HG03039 (cell line): ENCODE results near the gene CASZ1.

ENCODE experiments used
- ATAC-seq: cut with Tn5 transposase; IDR thresholded peaks from one replicate; pipeline ENCODE4 v1.9.1; 2021; ENCODE audit warnings: mild to moderate bottlenecking, moderate library complexity; ENCODE audit not compliant: unreplicated experiment

The CASZ1 gene

GRCh38 chr1:10692401-10693021, 103.9 kb downstream of the CASZ1 start:
- no peak for ATAC-seq

DNA sequence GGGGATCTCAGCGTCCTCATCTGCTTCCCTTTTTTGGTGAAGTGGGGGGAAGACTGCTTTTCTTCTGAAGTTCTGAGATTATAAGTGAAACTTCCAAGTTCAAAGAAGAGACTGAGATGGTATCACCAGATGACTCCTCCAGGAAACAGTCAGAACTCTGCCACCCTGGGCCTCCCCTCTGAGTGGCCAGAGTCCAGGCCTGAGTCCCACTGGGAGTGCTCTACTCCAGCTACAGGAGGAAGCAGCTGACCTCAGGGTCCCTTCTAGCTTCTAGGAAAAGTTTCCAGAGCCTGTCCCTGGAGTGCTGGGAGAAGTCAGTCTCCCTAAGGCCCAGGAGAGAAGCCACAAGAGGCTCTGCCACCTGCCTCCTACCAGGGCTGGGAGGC, 104.7 kb downstream of the CASZ1 start:
- ATAC-seq = no peak

GRCh38 chr1:10691075-10691739, 105.2 kb downstream of the CASZ1 start:
- ATAC-seq = no peak

DNA sequence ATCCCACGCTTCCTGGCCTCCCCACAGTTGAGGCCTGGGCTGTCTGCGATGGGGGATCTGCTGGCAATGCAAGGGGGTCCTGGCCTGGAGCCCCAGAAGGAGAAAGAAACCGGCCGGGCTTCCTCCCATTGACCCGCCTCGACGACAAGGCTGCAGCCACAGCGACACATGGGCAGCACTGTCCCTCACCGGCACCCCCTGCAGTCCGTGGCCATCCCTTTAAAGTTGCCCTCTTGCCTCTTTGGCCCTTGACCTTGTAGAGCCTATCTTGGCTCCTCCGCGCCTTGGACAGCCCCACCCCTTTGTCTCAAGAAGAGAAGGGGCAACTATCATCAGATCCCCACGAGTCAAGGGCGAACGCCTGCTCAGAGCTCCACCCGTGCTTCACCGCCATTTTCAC, 106.0 kb downstream of the CASZ1 start:
- ATAC-seq = no peak

GRCh38 chr1:10688409-10688786, 108.0 kb downstream of the CASZ1 start:
- no peak for ATAC-seq

DNA sequence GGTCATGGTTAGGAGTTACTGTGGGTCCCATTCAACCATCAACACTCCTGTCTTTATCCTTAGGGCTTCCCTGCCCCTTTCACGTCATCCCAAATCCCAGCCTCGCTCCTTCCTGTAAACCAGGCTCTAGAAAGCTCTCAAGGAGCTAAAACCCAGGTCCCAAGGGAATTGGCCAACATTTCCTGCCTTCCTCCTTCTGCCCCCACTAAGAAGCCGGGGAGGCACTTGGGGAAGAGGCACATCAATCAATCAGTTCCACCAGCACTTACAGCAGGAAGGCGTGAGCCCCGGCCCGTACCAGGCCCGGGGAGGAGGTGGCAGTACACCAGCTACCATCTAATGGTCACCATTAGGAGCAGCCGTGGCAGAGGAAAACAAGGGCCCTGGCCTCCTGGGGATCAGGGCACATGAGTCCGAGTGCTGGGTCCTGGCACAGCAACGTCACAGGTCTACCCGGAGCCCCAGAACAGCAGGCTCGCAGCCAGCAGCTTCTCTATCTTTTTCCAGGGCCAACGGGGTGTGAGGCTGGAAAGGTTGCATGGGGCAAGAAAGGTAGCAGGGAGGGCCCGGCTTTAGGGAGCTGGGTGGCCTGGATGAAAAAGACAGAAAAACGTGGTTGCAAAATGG, 108.6 kb downstream of the CASZ1 start:
- ATAC-seq = no peak

DNA sequence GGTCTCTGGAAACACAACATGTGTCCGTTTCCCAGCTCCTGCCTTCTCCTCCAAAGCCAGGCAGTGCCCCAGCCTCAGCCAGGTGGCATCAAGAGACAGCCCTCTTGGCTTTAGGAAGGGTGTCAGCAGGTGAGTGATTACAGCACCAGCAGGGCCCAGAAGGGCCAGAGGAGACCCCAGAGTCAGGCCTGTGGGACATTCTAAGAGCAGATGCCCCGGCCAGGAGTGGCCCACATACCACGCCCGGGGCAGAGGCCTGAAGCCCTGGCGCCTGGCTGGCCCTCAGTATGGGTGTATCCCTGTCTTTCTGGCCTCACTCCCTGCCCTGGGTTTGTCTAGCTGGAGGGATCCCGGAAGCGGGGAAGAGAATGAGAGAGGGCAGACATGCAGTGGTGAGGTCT, 109.2 kb downstream of the CASZ1 start:
- ATAC-seq = no peak

DNA sequence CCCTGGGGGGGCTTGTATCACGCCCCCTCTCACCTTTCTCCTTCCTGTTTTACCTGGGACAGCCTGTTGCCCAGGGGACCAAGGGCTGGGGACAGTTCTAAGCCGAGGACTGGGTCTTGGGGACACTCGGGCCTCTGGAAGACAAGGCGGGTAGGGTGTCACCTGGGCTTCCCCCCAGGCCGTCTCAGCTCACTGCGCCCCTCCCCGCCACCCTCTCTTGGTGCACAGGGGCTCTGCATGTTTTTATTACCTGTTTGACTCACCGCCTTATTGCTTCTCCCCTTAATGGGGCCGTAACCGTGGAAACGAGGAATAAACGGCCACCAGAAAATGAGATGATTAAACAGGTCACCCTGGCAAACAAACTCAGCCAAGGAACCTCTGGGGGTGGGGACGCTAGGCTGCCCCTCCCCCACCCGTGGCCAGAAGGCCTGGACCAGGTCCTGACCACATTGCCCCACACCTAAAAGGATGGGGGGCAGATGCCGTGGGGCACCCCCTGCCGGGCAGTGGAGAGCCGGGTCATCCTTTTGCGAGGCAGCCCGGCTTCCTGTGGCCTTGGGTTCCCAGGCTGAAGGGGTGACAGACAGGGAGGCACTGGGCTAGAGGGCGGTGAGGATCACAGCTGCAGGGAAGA, 109.9 kb downstream of the CASZ1 start:
- ATAC-seq = no peak

- ATAC-seq = no peak
Measured at GRCh38 chr1:10685808-10686403, 110.5 kb downstream of the CASZ1 start.

DNA sequence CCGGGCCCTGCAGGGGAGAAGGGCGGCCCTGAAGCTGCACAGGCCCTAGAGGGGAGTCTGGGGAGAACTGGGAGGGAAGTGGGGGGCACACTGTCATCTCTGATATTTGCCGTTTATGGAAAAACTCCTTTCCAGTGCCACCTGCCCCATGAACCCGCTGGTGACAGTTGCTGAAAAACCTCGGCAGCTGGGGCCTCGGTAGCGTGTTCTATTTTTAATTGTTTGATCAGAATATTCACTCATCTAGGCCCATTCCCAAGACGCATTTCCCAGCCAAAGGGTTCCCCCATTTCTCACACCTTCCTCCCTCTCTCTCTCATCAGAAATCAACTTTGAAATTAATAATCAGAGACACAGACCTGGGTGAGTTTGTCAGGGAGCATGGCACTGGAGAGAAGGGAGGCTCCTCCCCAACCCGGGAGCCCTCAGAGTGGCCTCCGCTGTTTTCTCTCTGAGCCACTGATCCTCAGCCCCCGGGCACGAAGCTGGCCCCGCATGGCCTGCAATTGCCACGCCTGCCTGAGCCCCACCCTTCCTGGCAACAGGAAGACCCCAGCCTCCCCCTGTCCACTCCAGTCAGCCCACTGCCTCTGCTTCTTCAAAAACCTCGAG, 111.1 kb downstream of the CASZ1 start:
- ATAC-seq = no peak

- ATAC-seq = no peak
Measured at GRCh38 chr1:10684221-10684620, 112.2 kb downstream of the CASZ1 start.

- no peak for ATAC-seq
Measured at GRCh38 chr1:10682449-10683309, 113.8 kb downstream of the CASZ1 start.

- no peak for ATAC-seq
Measured at GRCh38 chr1:10682108-10682445, 114.4 kb downstream of the CASZ1 start.

GRCh38 chr1:10681296-10682107, 114.9 kb downstream of the CASZ1 start:
- no peak for ATAC-seq

DNA sequence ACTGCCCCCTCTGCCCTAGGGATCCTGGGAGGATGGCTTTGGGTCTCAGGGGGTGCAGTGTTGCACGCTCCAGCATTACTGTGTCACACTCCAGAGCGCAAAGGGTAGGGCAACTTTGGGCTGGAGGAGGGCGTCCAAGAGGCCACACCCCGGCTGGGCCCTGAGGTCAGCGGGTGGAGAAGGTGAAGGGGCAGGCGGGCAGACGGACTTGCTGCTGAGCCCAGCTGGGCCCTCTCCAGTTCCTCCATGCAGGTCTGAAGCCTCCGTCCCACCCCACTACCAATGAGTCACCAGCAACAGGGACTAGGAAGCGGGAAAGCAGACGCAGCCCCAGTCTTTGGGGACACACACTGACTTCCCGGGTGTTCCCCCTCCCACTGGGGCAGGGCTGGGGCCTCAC, 116.0 kb downstream of the CASZ1 start:
- no peak for ATAC-seq

GRCh38 chr1:10679496-10680220, 116.8 kb downstream of the CASZ1 start:
- ATAC-seq = no peak

DNA sequence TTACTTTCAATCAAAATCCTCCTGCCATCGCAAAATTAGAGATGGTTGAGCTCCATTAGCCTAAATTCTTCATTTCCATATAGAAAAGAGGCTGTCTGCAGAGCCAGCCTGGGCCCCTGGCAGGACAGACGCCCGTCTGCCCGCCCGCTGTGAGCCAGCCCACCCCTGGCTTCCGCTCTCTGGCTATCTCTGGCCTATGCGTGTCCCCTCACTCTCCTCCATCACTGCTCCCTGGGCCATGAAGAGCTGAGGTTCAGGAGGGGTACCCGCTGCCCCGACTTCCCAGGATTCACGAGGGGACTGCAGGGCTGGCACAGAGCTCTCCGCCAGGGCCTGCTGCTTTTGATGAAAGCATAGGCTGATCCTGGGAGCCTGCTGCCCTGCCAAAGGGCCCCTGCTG, 117.6 kb downstream of the CASZ1 start:
- no peak for ATAC-seq

- no peak for ATAC-seq
Measured at GRCh38 chr1:10678402-10678801, 118.0 kb downstream of the CASZ1 start.
